ENCODE results near the gene SLC17A7. TPM values are rescaled to one million over a fixed set of nuclear protein-coding genes. Genes with fewer than 3 reads are reported as not detected.

Gene SLC17A7
- total and polyA plus RNA-seq, 2 of the 13 experiments (the other 11 are each of a cell fraction or from before 2014, with no cell fraction given) = 0.32 TPM; not detected in 1

DNA sequence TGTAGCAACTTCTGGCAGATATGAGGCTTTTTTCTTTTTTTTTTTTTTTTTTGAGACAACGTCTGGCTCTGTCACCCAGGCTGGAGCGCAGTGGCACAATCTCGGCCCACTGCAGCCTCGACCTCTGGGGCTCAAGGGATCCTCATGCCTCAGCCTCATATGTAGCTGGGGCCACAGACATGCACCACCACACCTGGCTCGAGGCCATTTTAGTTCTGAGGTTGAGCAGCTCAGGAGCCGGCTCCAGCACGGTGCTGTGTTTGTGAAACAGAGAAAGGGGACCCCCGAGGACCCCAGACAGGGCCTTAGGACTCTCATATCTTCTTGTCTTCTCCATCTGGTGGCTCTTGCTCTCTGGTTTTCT lies 29.3 kb upstream of the SLC17A7 start (continued):
- TF ChIP-seq, protein P1, sequence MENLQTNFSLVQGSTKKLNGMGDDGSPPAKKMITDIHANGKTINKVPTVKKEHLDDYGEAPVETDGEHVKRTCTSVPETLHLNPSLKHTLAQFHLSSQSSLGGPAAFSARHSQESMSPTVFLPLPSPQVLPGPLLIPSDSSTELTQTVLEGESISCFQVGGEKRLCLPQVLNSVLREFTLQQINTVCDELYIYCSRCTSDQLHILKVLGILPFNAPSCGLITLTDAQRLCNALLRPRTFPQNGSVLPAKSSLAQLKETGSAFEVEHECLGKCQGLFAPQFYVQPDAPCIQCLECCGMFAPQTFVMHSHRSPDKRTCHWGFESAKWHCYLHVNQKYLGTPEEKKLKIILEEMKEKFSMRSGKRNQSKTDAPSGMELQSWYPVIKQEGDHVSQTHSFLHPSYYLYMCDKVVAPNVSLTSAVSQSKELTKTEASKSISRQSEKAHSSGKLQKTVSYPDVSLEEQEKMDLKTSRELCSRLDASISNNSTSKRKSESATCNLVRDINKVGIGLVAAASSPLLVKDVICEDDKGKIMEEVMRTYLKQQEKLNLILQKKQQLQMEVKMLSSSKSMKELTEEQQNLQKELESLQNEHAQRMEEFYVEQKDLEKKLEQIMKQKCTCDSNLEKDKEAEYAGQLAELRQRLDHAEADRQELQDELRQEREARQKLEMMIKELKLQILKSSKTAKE (CRISPR knock-in tag; IDR thresholded peaks at IDR 0.05; ENCODE audit: borderline replicate concordance) = no peak
- TF ChIP-seq, protein P2, sequence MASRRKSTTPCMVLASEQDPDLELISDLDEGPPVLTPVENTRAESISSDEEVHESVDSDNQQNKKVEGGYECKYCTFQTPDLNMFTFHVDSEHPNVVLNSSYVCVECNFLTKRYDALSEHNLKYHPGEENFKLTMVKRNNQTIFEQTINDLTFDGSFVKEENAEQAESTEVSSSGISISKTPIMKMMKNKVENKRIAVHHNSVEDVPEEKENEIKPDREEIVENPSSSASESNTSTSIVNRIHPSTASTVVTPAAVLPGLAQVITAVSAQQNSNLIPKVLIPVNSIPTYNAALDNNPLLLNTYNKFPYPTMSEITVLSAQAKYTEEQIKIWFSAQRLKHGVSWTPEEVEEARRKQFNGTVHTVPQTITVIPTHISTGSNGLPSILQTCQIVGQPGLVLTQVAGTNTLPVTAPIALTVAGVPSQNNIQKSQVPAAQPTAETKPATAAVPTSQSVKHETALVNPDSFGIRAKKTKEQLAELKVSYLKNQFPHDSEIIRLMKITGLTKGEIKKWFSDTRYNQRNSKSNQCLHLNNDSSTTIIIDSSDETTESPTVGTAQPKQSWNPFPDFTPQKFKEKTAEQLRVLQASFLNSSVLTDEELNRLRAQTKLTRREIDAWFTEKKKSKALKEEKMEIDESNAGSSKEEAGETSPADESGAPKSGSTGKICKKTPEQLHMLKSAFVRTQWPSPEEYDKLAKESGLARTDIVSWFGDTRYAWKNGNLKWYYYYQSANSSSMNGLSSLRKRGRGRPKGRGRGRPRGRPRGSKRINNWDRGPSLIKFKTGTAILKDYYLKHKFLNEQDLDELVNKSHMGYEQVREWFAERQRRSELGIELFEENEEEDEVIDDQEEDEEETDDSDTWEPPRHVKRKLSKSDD (CRISPR knock-in tag; IDR thresholded peaks at IDR 0.05; ENCODE audit: low read depth) = no peak
- TF ChIP-seq MAFG (CRISPR knock-in tag; IDR thresholded peaks at IDR 0.05) = no peak
- TF ChIP-seq TBX2 (CRISPR knock-in tag; IDR thresholded peaks at IDR 0.05; ENCODE audit: borderline replicate concordance) = no peak
- TF ChIP-seq, protein P3, sequence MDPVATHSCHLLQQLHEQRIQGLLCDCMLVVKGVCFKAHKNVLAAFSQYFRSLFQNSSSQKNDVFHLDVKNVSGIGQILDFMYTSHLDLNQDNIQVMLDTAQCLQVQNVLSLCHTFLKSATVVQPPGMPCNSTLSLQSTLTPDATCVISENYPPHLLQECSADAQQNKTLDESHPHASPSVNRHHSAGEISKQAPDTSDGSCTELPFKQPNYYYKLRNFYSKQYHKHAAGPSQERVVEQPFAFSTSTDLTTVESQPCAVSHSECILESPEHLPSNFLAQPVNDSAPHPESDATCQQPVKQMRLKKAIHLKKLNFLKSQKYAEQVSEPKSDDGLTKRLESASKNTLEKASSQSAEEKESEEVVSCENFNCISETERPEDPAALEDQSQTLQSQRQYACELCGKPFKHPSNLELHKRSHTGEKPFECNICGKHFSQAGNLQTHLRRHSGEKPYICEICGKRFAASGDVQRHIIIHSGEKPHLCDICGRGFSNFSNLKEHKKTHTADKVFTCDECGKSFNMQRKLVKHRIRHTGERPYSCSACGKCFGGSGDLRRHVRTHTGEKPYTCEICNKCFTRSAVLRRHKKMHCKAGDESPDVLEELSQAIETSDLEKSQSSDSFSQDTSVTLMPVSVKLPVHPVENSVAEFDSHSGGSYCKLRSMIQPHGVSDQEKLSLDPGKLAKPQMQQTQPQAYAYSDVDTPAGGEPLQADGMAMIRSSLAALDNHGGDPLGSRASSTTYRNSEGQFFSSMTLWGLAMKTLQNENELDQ (CRISPR knock-in tag; IDR thresholded peaks at IDR 0.05; ENCODE audit: borderline replicate concordance) = no peak
